Common myeloid progenitor, CD34-positive (primary cell): Measurements from ENCODE around the gene VAV3.

Source experiments
- CTCF ChIA-PET: fragments of 350-600 bp; sonication (Branson Sonifier 250); formaldehyde crosslinking; loops from one replicate; lab custom pipeline; 2021; ENCODE audit warnings: antibody characterized with exemption; lab: Charles Lee
- POLR2A ChIA-PET: fragments of 350-600 bp; sonication (Branson Sonifier 250); formaldehyde crosslinking; loops from one replicate; lab custom pipeline; 2021; ENCODE audit warnings: antibody characterized with exemption; lab: Charles Lee
- DNase-seq, 3 donors: peaks; one replicate each; pipeline versions ENCODE4 v3.0.0 to v3.0.0-alpha.2; 2013
- H3K27ac ChIP-seq, 2 experiments: 1 replicate in 1 of 2; 2 replicates in 1 of 2; pipeline ENCODE4 v1.7.0; 2013; ENCODE audit warnings: inconsistent platforms in 2 of 2, low read length in 2 of 2, mild to moderate bottlenecking in 2 of 2, low read depth in 1 of 2, moderate library complexity in 1 of 2; ENCODE audit not compliant: severe bottlenecking in 2 of 2, insufficient read depth in 1 of 2, poor library complexity in 1 of 2
- H3K27me3 ChIP-seq, 5 experiments: replicated peaks in 2 of 5; 1 replicate in 3 of 5; 2 replicates in 2 of 5; pipeline versions ENCODE4 v1.6.1 to v1.7.0; 2013; ENCODE audit warnings: low read length in 4 of 5, mild to moderate bottlenecking in 2 of 5, moderate library complexity in 2 of 5, inconsistent platforms in 1 of 5; ENCODE audit not compliant: insufficient read depth in 5 of 5, control insufficient read depth in 4 of 5
- H3K36me3 ChIP-seq, 4 experiments: 1 replicate in 2 of 4; 2 replicates in 2 of 4; pipeline versions ENCODE4 v1.6.1 to v1.7.0; 2013; ENCODE audit warnings: low read length in 3 of 4, control low read depth in 1 of 4, mild to moderate bottlenecking in 1 of 4; ENCODE audit not compliant: control insufficient read depth in 4 of 4, insufficient read depth in 4 of 4
- H3K4me1 ChIP-seq, 4 experiments: 1 replicate in 3 of 4; 2 replicates in 1 of 4; pipeline versions ENCODE4 v1.6.1 to v1.7.1; 2013; ENCODE audit warnings: low read length in 3 of 4, mild to moderate bottlenecking in 3 of 4, control low read depth in 1 of 4, inconsistent platforms in 1 of 4, moderate library complexity in 1 of 4; ENCODE audit not compliant: control insufficient read depth in 4 of 4, insufficient read depth in 4 of 4; ENCODE audit errors: control extremely low read depth in 1 of 4
- H3K4me3 ChIP-seq, 7 experiments: 1 replicate in 4 of 7; 2 replicates in 3 of 7; pipeline versions ENCODE4 v1.5.1 to v1.7.0; 2013; ENCODE audit warnings: mild to moderate bottlenecking in 7 of 7, low read length in 6 of 7, moderate library complexity in 6 of 7, inconsistent platforms in 2 of 7, low read depth in 2 of 7, control low read depth in 1 of 7; ENCODE audit not compliant: insufficient read depth in 4 of 7, control insufficient read depth in 1 of 7; ENCODE audit errors: extremely low read depth in 1 of 7
- H3K9me3 ChIP-seq, 5 experiments: 1 replicate in 4 of 5; 2 replicates in 1 of 5; pipeline versions ENCODE4 v1.6.1 to v1.7.1; 2013; ENCODE audit warnings: low read length in 4 of 5, mild to moderate bottlenecking in 2 of 5, inconsistent platforms in 1 of 5, low read depth in 1 of 5, moderate library complexity in 1 of 5; ENCODE audit not compliant: control insufficient read depth in 4 of 5, insufficient read depth in 2 of 5; ENCODE audit errors: control extremely low read depth in 1 of 5
- WGBS: methylation state at CpG from one replicate; pipeline ENCODE4 v1.1.5; 2013; ENCODE audit not compliant: insufficient coverage; 5-methylcytosine and 5-hydroxymethylcytosine counted together

VAV3 gene

DNA sequence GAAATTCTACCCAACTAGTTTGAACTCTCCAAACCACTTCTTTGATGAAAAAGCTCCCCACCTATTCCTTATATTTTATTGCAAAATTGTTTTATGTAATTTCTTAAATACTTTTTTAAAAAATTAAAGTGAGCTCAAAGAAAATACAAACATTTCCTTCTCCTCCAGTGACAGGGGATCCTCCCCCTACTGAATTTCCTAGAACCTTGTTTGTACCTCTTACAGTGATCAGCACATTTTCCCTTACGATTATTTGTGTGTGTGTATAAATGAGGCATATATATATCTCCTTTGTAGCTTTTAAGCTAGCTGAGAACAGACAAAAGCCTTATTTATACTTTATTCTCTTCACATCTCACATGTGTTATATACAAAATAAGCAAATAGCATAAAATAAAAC lies 44.4 kb downstream of the VAV3 start:
- Histone ChIP-seq H3K27me3 (no peaks in the 10 kb centered on the region), H3K4me1 (peaks cover 36 to 70% (median 50%) of the 10 kb centered on the region in 4 experiments), H3K4me3 (peak overlapping the region in 4 of 7 experiments; percentile 16 to 58 (median 48)), H3K36me3 (peaks cover 0 to 11% (median 0%) of the 10 kb centered on the region in 4 experiments), H3K9me3 (peaks cover 0 to 2% (median 0%) of the 10 kb centered on the region in 5 experiments), H3K27ac (peak overlapping the region; percentile 88 to 89)
- peak in 2 of 3 donors; percentile 21 to 54 for DNase-seq
- ChIA-PET POLR2A (interaction anchor here (0.7 to 1.0 kb wide), 2 partner anchors 20 to 84 kb away, joined by 3 read pairs; no protein-coding TSS in a partner anchor), CTCF (interaction anchor here (0.8 to 1.9 kb wide), 11 partner anchors 9 to 205 kb away, joined by 3 to 9 read pairs (median 4); partner anchors contain the start of gene VAV3)
- no CpG with 5 or more reads among the region's 1 CpG for WGBS

DNA sequence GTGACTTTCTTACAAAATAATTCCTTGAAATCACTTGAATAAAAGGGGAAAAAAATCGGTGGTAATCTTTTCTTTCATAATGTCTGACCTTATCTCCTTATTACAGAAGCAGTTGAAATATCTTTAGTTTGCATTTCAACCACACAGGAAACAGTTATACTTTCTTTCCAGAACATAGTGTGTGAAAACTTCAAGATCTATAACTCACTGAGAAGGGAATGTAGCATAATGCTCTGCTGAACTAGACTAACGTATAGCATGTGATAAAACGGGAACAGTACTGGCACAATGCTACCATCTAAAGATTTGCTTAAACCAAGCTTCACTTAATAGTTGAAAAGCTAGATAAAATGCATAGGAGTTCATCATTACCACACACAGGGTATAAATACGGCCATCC lies 45.0 kb downstream of the VAV3 start:
- H3K9me3 ChIP-seq, result peaks cover 0 to 2% (median 0%) of the 10 kb centered on the region in 5 experiments
- peaks cover 36 to 71% (median 49%) of the 10 kb centered on the region in 4 experiments for H3K4me1 ChIP-seq
- POLR2A ChIA-PET, result interaction anchor here (0.7 to 1.0 kb wide), 2 partner anchors 19 to 83 kb away, joined by 3 read pairs; no protein-coding TSS in a partner anchor
- H3K27me3 ChIP-seq, result no peaks in the 10 kb centered on the region
- peak; percentile 84 to 95 (median 89) for DNase-seq
- peaks cover 0 to 11% (median 0%) of the 10 kb centered on the region in 4 experiments for H3K36me3 ChIP-seq
- CTCF ChIA-PET, result interaction anchor here (0.8 to 1.9 kb wide), 11 partner anchors 9 to 206 kb away, joined by 3 to 9 read pairs (median 4); partner anchors contain the start of gene VAV3
- H3K4me3 ChIP-seq, result peak overlapping the region in 5 of 7 experiments; percentile 15 to 58 (median 41)
- 0% methylated on average over 1 of the region's 4 CpGs for WGBS
- H3K27ac ChIP-seq, result peak overlapping the region; percentile 88 to 89

DNA sequence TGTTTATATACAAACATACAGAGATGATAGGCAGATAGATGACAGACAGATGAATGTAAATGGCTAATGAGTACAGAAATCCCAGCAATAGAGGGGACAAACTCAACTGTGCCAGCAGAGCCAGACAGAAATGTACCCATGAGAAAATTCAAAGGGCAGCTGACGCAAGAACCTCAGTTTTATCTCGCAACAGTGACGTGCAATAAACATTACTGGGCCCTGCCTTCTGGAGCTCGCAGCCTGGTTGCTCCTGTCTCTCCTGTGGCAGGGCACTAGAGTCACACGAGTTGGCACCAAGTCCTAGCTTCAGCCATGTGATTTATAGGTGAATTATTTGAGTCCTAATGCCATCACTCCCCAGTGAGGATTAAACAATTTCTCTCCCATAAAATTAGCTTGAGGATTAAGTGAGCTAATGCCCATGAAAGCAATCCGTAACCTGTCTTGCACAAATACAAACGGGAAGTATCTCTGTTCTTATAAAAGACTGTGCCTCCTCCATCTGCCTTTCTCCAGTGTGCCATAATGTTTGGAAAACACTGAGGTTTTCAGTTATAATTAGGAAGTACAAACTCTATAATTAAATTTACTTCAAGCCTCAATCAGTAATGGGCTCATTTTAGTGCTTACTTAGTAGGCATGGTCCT lies 50.7 kb downstream of the VAV3 start:
- Histone ChIP-seq H3K27me3 (no peaks in the 10 kb centered on the region), H3K4me3 (peak overlapping the region in 1 of 7 experiments; percentile 2), H3K27ac (no peak overlapping the region), H3K4me1 (peaks cover 25 to 73% (median 34%) of the 10 kb centered on the region in 4 experiments), H3K9me3 (peaks cover 0 to 2% (median 0%) of the 10 kb centered on the region in 5 experiments), H3K36me3 (peaks cover 0 to 11% (median 0%) of the 10 kb centered on the region in 4 experiments)
- no peak for DNase-seq
- 63% methylated on average over 5 of the region's 7 CpGs for WGBS
- ChIA-PET POLR2A (no interaction called here), CTCF (interaction anchor here (1.0 to 1.1 kb wide), 2 partner anchors 13 to 211 kb away, joined by 3 to 4 read pairs; no protein-coding TSS in a partner anchor)

DNA sequence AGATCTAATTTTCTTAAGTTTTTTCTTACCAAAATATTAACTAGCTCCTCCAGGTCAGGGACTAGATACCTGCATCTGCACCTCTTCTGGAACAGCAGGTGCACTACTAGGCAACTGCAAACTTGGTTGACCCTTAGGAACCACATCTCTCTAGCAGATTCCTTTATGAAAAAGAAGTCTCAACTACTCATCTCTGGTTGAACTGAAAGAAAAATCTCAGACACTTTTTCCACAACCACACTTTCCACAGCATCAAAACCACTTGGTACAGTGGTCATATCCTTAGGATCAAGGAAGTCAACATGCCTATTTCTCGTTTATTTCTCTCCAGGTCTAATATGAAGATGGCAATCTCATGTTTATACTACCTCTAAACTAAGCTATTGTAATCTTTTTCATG lies 52.3 kb downstream of the VAV3 start:
- Histone ChIP-seq H3K4me1 (peaks cover 23 to 83% (median 37%) of the 10 kb centered on the region in 4 experiments), H3K27ac (no peak overlapping the region), H3K4me3 (peak overlapping the region in 1 of 7 experiments; percentile 42), H3K27me3 (no peaks in the 10 kb centered on the region), H3K36me3 (peaks cover 0 to 3% (median 0%) of the 10 kb centered on the region in 4 experiments), H3K9me3 (no peaks in the 10 kb centered on the region)
- WGBS, result no CpG with 5 or more reads among the region's 1 CpG
- DNase-seq, result peak in 2 of 3 donors; percentile 52 to 67
- ChIA-PET CTCF (interaction anchor here (0.6 to 2.4 kb wide), 3 partner anchors 12 to 51 kb away, joined by 3 to 7 read pairs (median 3); no protein-coding TSS in a partner anchor), POLR2A (no interaction called here)

DNA sequence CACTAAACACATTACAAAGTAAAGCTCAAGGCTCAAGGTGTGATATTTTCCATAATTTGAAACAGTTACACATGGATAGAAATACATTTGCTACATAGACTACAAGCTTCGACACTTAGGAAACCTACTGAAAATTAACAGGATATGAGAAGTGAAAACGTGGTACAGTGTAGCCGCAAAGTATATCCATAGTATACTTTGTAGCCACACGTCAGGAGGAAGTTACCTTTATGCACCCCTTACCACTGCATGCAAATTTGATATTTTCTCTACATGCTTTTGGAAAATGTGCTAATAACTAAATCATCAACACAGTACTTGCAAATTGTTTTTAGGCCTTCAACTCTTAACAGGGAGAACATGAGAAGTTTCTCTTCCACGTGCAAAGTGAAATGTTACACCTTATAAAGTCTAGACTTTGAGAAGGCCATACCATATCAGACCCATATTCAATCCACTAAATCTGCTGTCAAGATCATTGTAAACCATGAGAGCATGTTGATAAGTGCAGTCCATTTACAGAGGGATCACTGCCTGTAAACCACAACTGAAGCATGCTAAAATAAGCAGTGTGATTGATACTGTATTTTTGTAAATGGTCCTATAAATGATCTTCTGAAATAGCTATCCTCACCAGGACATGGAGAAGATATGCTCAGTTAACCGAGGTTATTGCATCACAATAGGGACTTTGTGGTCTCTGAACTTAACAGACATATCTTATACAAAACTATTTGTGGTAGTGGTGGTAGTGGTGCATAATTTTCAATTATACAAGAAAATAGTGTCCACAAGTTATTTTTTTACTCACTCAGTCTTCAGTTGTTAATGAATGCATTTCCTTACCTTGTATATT lies 64.7 kb downstream of the VAV3 start:
- peak overlapping the region in 2 of 7 experiments; percentile 3 to 14 for H3K4me3 ChIP-seq
- POLR2A ChIA-PET, result interaction anchor here (1.1 kb wide), 1 partner anchor 20 kb away, joined by 3 read pairs; no protein-coding TSS in a partner anchor
- no peaks in the 10 kb centered on the region for H3K27me3 ChIP-seq
- peaks cover 36 to 82% (median 51%) of the 10 kb centered on the region in 4 experiments for H3K4me1 ChIP-seq
- H3K9me3 ChIP-seq, result no peaks in the 10 kb centered on the region
- CTCF ChIA-PET, result interaction anchor here (1.1 to 1.2 kb wide), 3 partner anchors 9 to 64 kb away, joined by 4 to 6 read pairs (median 4); no protein-coding TSS in a partner anchor
- H3K36me3 ChIP-seq, result no peaks in the 10 kb centered on the region
- no CpG with 5 or more reads among the region's 6 CpGs for WGBS
- peak; percentile 49 to 85 (median 75) for DNase-seq
- peak overlapping the region in 1 of 2 experiments; percentile 44 for H3K27ac ChIP-seq

DNA sequence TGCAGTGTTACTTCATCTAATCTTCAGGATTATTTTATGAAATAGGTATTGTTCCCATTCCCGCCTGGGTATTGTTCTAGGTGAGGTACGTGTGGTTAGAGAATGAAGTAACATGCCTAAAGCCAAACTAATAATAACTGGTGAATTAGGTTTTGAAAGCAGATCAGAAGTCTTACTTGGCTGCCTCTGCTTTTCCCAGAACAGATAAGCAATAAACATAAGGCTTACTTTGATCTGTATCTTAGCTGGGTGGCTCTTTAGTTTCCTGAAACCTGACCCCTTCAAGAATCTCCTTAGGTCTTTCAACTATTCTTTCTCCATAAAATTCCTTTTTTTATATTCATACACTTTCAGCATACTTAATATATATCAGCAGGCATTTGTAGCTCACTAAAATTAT lies 65.3 kb downstream of the VAV3 start:
- Histone ChIP-seq H3K4me1 (peaks cover 36 to 89% (median 57%) of the 10 kb centered on the region in 4 experiments), H3K9me3 (no peaks in the 10 kb centered on the region), H3K36me3 (no peaks in the 10 kb centered on the region), H3K27me3 (no peaks in the 10 kb centered on the region), H3K4me3 (peak overlapping the region in 3 of 7 experiments; percentile 3 to 14 (median 9)), H3K27ac (peak overlapping the region in 1 of 2 experiments; percentile 84)
- CTCF ChIA-PET, result interaction anchor here (0.6 to 1.6 kb wide), 5 partner anchors 10 to 229 kb away, joined by 3 to 6 read pairs (median 4); no protein-coding TSS in a partner anchor
- 60% methylated on average over 2 of the region's 2 CpGs for WGBS
- POLR2A ChIA-PET, result interaction anchor here (0.6 kb wide), 1 partner anchor 136 kb away, joined by 3 read pairs; no protein-coding TSS in a partner anchor
- DNase-seq, result no peak
